ENCODE data around the gene VPS39.

- TF ChIP-seq EZH2 (IDR thresholded peaks at IDR 0.05), result no peak
- TF ChIP-seq EZH2phosphoT487 (IDR thresholded peaks at IDR 0.05), result no peak
- no peak for TF ChIP-seq CTCF (IDR thresholded peaks at IDR 0.05)
These were observed 59.2 kb downstream of the VPS39 start for GRCh38 chr15:42148808-42149492.
